SIG-M5 treated with dmso at 0.1 percent for 504 hours (cell line): ENCODE measurements around the gene MEIS1.

Source experiments
- DNase-seq: peaks from one replicate; lab custom pipeline; 2025; ENCODE audit not compliant: unreplicated experiment; lab: John Stamatoyannopoulos, UW

Gene MEIS1

DNA sequence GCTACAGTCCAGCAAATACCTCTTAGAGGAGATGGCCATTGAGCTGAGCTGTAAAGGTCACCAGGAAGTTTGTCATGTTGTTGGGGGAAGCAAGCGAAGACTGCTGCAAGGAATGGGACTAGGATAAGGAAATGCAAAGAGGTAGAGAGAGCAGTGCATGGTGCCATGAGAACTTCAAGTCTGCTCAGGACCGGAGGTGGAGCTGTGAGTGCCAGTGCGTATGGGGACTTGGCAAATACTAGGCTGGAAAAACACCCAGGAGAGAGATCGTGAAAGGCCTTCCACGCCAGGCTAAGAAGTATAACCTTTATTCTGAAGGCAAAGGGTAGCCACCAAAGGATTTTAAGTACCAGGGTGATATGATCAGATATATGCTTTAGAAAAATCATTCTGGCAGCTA is 71.3 kb downstream of the MEIS1 start:
- DNase-seq = no peak

DNA sequence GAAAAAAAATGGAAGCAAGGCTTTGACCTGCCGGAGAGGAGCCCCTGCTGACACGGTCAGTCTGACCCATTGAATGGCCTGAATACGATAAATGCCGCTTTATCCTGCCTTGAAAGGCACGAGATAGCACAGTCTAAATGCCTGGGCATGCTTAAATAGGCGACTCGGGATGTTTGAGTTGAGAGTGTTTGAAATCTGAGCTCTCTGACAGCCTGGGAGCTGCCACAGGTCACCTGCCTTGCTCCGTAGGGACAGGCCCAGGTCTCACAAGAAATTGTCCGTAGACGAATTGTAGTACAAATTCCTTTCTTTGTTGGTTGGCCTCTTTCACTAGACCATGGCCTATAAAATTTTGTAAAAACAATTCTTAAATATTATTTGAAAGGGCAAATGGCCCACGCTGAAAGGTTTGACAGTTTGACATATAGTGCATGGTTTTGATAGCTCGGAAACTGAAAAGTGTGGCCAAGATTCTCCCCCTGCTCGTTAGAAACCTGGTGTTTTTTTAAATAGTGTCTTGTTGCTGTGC is 72.8 kb downstream of the MEIS1 start:
- DNase-seq = no peak

DNA sequence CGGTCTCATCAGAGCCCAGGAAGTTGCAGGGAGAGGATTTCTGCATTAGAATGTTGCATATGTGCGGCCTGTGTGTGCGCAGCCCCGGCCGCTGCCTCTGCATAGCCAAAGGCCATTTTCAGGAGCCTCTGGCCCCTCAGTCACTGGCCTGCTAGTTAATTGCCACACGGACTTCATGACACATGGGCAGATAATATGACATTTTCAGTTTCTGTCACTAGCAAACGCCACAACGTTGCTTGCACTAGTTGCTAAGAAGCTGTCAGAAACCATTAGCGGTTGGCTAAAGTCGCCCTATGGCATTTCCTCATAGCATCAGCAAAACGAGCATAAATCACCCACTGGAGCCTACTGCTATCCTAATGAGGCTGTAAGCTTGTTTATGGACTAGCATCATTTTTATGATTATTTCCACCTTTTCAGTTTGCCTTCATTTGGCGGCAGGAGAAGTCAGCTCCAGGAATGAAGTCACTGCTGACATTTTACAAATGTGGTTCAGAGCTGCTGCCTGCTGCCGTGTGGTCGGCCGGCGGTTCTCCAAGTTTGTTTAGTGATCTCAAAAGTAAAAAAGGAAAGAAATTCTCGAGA is 73.7 kb downstream of the MEIS1 start:
- no peak for DNase-seq

DNA sequence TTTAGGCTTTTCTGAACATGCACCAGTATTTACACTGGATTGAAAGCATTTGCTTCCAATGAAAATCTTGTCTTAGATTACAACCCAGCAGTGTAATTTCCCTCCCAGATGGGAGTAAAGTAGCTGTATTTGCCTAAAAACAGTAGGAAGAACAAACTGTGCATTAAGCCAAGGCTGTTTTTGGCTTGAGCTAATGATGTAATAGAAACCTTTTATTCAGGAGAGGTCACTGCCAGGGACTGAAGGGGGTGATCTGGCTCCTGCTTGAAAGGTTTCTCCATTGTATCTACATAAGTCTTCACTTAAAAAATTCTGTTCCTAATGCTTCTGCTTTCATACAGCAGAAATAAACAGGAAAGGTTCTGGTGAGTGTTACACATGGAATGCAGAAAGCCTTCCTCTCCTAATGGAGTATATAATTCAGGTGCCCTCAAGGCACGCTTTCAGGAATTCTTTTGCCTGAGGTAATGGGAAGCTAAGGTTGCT is 74.4 kb downstream of the MEIS1 start:
- DNase-seq = no peak

DNA sequence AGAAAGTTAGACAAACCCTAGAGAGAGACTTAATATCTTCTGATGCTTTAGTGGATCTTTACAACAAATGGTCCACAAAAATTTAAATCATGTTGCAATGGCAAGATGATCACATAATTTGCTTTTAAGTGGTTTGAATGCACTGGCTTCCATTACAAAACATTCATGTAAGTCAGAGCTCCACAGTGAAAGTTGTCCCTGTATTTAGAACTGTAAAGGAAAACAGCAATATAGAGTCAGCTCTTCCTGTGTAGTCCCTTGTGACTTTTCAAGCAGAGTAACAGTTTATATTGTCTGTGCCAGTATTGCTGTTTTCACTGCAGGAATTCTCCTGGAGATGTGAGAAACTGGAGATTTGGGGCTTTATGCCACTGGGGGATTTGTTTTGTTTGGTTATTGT is 77.7 kb downstream of the MEIS1 start:
- no peak for DNase-seq

DNA sequence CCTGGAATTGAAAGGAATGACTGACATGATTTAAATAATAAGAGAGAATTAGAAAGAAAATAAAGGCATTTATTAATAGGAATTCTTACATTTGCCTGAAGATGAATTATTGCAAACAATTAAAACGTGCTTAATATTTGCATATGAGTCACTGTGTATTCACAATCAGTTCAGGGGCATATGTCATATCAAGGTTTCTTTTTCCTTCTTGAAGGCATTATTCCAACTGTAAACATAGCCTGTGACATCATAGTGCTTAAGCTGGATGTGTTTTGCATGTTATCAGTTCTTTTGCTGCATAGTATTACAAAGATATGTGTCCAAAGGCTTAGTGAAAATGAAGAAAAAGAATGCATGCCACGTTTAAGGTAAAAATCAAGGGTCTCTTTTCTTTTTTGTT is 80.8 kb downstream of the MEIS1 start:
- DNase-seq = no peak

DNA sequence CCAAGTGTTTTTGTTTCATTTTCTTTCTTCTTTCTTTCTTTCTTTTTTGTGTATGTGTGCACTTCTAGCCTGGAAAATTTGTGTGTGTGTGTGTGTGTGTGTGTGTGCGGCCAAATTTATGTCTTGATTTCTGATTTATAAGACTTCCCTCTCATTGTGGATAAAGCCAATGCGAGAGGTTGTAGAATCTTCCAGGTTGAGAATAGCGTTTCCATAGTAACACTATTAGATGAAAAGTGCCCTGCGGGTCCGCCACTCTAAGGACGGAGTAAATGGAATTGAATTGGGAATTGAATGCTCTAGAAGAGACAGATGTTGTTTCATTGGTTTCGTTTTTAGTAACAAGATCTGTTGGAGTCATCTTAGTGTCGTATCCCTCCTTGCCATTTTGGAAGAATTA is 81.6 kb downstream of the MEIS1 start:
- no peak for DNase-seq

DNA sequence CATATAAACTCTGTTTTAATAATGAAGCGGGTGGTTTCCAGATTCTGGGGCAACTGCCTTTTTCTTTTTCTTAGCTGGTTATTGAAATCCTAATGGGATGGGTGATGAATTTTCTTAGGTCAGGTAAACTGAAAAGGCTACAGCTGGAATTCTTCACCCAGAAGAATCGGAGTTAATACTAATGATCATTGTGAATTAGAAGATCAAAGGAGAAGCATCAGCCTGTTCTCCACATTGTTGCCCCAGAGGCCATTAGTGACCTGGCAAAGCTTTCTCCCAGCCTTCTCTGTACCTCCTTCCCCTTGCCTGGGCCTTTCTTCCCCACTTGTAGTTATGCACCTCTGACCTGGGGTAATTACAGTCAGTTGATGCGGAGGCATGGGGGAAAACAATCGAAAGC is 82.8 kb downstream of the MEIS1 start:
- DNase-seq = no peak

DNA sequence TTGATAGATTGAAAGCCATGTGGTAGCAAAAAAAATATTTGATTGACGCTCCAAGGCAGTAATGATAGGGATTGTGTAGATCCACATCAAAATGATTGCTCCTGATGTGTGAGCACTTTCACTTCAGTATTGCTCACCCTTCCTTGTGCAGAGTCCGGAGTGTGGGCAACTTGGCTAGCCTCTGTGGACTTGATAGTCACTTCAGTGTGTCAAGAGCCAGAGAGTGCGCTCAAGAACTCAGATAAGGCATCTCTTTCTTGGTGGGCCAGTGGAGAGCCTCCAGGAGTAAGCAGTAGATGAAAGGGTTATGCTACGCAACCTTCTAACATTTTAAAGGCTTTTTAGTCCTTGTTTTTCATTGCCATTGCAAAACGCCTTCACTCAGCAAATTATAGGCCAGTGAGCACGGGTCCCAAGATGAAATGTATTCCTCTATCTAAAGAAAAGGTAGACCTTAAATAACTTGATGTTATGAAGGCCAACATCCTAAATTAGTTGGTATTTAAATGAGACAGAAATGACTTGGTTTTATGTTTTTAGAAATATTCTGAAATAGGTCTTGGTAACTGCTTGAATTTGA is 84.4 kb downstream of the MEIS1 start:
- no peak for DNase-seq

DNA sequence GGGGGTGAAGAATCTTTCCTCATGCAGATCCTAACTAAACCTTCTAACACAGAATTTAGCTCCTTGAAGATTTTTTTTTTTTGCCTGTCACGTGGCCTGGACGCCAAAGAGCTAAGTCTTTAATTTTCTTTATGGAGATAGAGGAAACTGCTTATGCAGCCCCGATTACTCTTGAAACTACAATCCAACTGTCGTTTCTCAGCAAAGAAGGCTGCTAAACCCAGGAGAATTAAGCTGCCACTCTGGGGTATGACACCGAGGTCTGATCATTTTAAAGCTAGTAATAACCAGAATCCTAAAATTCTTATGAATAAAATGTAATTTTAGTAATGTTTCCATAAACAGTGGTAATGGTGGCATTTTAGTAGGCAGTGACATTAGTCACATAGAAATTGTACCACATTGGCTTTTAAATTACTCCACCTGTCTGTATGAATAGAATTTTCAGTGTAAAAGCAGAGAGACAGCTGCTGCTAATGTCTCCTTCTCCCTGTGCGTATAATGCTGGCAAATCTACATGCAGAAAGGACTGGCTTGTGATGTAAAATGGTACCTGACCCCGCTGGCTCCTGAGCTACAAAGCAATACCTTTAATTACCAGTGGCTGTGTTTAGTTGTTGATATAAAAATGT is 86.5 kb downstream of the MEIS1 start:
- no peak for DNase-seq

DNA sequence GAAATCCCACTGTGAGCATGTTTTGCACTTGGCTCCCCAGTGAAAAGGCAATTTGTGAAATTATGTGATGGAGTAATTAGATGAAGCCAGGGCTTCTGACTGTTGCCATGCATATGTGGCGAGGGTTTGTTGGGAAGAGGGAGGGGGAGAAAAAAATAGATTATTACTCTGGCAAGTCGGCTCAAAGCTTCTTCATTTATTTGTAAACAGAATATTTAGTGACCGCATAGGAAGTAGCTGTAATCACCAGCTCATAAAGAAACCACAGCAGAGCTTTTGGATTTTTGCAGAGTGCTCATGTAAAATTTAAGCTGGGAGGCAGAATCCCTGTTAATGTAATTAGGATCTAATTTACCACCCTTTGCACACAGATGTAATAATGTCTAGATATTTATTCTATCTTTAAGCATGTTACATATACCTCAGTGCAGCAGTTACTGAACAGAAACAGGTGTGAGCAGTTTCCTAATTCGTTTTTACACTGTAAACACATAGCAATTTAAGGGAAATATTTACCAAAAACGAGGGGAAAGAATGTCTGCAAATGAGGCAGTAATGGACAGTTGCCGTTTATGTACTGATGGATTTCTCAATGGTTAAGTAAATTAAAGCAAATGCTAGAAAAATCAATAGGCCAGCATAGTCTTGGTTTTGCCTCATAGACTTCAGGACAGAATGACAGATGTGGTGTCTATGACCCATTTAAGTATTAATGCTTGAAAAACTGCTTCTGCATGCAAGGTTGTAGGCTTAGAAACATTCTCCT is 87.9 kb downstream of the MEIS1 start:
- no peak for DNase-seq

DNA sequence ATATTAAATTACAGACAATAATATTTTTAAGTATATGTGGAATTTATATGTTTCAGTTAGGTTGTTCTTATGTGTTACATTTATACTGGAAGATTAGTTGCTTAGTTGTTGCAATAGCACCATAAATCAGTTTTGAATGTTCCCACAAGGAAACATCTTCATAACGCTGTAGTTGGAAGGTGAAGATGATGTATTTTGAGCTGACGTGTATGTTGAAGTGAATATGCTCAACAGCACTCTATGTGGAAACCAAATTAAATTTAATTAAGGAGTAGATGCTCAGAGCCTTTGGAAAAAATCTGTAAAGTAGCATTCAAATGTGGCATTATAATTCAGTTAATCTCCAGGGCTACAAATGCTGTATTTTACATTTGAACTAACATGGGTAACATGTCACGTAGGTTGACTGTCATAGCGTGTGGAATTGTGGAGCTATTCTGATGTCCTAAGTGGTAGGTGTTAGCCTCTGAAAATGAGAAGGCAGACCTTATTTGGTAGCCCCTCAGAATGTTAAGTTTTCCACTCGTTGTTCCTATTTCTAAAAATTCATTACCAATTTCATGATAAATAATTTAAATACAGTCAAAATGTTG is 88.5 kb downstream of the MEIS1 start:
- DNase-seq = no peak

DNA sequence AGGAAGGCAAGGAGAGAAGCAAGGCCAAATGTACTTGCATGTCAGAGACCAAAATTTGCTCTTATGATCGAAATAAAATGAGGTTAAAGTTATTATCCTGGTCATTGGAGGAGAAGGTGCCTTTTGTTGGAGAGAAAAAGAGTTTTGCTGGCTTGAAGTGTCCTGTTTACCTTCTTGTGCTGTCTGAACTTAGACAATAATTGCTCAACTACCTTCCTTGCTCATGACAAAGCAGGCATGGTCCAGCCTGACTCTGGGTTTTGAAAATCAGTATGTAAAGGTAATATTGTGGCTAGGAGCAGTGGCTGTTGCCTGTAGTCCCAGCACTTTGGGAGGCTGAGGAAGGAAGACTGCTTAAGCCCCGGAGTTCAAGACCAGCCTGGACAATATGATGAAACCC is 89.1 kb downstream of the MEIS1 start:
- DNase-seq = no peak

DNA sequence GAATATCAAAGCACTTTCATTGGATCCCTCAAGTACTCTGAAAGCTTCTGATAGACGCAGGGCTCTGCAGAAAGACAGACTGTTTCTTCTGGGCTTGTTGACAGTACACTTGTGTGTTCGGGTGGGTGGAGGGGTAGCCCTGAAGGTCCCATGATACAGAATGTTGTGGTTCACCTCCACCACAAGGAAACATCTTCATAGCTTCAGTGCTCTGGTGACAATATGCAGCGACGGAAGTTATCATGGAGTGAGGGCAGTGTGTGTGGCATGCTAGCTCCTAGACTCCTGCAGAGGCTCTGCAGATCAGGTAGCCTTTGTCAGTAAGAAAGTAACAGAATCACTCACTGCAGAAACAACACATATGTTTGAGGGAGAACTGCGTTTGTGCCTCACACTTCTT is 90.7 kb downstream of the MEIS1 start:
- DNase-seq = no peak

DNA sequence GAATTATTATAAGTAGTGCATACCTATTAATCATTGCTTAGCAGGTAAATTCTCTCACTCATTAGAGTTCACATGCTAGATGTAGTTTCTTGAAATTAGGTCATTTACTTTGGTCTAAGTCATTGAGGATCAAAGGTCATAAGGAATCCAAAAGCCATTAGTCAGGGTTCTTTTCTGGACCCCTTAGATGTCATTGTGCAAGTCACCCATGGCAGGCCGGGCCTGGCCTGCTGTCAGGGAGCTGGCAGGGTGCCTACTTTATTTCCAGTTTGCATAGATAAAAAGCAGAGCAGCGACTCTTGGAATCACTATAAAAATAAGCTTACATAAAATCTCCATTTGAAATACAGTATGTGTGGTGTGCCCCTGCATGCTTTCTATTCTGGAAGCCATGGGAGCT is 91.3 kb downstream of the MEIS1 start:
- no peak for DNase-seq

DNA sequence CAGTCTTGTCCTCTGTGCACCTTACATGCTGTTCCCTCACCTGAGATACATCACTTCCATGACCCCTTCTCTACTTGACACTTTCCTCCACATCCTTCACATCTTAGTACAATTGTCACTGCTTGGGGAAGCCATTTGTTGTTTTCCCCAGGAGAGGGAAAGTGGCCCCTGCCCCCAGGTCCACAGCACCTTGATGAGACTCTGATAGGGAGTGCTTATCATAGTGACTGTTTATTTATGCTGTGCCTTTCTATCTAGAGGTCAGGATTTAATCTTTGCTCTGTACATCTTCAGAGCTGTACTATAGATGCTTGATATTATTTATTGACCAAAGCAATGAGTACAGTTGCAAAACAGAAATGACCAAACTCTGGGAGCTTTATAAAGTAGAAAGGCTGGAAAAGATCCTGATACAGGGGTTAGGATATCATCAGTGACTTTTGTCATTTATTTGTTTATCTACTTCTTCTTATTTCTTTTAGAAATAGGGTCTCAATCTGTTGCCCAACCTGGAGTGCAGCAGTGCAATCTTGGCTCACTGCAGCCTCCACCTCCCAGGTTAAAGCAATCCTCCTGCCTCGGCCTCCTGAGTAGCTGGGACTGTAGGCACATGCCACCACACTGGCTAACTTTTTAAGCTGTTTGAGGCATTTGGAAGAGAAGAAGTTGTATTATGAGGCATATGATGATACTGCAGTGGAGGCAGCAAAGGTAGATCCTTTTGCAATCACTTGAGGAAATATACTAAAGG is 94.2 kb downstream of the MEIS1 start:
- no peak for DNase-seq

DNA sequence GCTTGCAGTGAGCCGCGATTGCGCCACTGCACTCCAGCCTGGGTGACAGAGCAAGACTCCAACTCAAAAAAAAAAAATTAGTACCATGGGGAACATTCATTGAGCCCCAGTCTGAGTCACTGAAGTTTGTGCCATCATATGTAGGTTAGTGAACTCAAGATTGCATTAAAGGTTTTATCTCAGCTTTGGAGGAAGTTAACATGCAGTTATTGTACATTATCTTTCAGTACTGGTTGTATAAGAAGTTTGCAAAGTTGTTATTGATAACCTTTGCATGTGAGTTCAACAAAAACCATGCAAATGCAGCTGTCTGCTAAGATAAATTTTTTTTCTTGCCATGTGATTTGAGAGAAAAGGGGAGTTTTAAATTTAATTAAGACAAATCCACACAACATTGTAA is 95.7 kb downstream of the MEIS1 start:
- no peak for DNase-seq

DNA sequence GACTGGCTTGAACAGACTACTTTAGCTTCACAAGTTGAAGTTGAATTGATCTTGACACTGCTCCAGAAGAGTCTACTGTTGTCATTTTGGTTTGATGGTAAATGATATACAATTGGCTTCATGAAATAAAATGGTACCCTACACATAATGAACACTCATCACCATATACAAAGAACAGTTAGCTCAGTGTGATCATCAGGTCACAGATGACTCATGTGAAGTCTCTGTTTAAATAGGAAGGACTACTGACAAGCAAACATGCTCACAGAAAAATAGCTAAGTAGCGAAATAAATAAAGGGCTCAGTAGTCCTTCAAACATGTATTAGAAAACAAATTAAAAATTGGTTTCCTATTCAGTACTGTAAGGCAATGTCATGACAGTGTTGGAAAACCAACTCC is 96.2 kb downstream of the MEIS1 start:
- no peak for DNase-seq

DNA sequence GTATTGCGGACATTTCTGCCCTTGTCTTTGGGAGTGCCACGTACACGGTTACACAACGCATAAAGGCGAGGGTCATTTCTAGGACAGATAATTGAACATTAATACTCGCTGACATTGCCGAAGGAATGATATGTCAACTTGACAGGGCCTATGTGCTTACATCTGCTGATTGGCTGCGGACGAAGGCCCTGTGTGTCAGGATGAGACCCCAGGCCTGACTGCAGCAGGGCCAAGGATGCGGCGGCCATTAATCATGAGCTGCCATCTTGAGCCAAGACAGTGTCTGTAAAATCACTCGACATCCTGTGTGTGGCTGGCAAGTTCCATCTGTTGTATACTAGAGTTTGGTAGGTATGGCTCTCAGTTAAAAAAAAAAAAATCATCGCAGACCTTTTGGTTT is 96.6 kb downstream of the MEIS1 start:
- DNase-seq = no peak

DNA sequence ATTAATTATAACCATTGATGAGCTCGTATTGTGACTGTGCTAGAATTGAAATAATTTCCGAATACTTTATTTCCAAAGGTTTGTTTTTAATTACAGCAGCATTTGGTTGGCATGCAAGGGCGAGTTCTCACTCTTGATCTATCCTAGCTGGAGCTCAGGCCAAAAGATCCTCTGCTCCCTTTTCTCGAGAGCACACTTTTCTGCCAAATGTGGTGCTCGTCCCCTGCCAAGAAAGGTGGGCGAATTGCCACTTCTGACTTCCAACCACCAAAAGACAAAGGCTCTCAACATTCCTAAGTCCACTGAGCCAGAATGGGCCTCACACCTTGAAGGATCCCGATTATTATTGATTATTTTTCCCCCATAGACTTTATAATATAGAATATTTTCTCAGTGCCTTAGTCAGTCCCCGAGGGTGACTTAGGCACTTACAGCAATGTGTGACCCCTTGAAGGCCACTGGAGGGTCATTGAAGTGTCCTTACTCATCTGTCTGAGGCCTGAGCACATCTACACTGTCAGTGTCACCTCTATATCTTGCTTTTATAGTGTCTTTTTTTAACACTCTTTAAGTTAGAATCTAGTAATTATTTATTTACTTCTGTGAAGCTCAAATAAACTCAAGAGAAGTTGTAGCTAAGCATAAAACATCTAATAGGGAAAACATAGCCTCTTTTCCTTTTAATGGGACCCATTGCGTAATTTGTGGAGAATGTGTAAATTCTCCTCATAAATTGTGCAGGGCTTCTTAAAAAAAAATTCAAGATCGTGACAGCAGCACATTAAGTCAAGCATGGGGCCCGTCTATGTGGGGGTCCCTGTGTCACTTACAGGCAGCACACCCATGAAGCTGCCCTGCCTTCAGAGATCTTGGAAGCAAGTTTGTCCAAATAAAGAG is 98.3 kb downstream of the MEIS1 start:
- DNase-seq = no peak
